Mucosa of stomach (tissue), 1 donor: ENCODE results near the gene CATSPER2.
"Not testable (repeated sequence)": the region's sequence is repeated elsewhere in the genome, so short reads cannot be mapped to it uniquely, and the experiment has no call there.

Experiments
- H3K27me3 ChIP-seq: one replicate; pipeline ENCODE4 v1.7.0; 2013; ENCODE audit warnings: mild to moderate bottlenecking, low read length; ENCODE audit not compliant: control insufficient read depth, insufficient read depth
- H3K36me3 ChIP-seq: one replicate; pipeline ENCODE4 v1.7.0; 2013; ENCODE audit warnings: low read length; ENCODE audit not compliant: control insufficient read depth, insufficient read depth
- H3K4me1 ChIP-seq: one replicate; pipeline ENCODE4 v1.7.0; 2013; ENCODE audit warnings: mild to moderate bottlenecking, low read length; ENCODE audit not compliant: control insufficient read depth, insufficient read depth
- H3K4me3 ChIP-seq: one replicate; pipeline ENCODE4 v1.7.0; 2013; ENCODE audit warnings: low read length
- H3K9ac ChIP-seq: one replicate; pipeline ENCODE4 v1.7.0; 2013; ENCODE audit warnings: mild to moderate bottlenecking, low read length, moderate library complexity
- H3K9me3 ChIP-seq: one replicate; pipeline ENCODE4 v1.7.0; 2013; ENCODE audit warnings: mild to moderate bottlenecking, low read length, moderate library complexity; ENCODE audit not compliant: control insufficient read depth
- donor health status: Pancreatic carcinoma.

The CATSPER2 gene

GRCh38 chr15:43648649-43649429 lies at the start of gene CATSPER2:
Gene CATSPER2 (minus strand): TSS chr15:43648844. CDS start chr15:43648061, 783 bp downstream.
- Histone ChIP-seq H3K9me3 (no peaks in the 10 kb centered on the region), H3K4me1 (no peaks in the 10 kb centered on the region), H3K4me3 (no peak within 1 kb of the TSS), H3K27me3 (no peaks in the 10 kb centered on the region), H3K36me3 (no peaks in the 10 kb centered on the region), H3K9ac (no peak within 1 kb of the TSS)

GRCh38 chr15:43693148-43694022 lies 44.7 kb upstream of the CATSPER2 start, which contains the start of gene CKMT1A:
Gene CKMT1A (plus strand): TSS chr15:43693859. CDS start chr15:43694051, 192 bp downstream.
- not testable (repeated sequence) for H3K27me3 ChIP-seq, H3K4me1 ChIP-seq, H3K9me3 ChIP-seq, H3K36me3 ChIP-seq, H3K9ac ChIP-seq, H3K4me3 ChIP-seq

GRCh38 chr15:43692679-43693078 lies 44.0 kb upstream of the CATSPER2 start:
- H3K27me3 ChIP-seq, H3K9ac ChIP-seq, H3K36me3 ChIP-seq, H3K9me3 ChIP-seq, H3K4me3 ChIP-seq, H3K4me1 ChIP-seq: not testable (repeated sequence)

GRCh38 chr15:43689604-43690301 lies 41.1 kb upstream of the CATSPER2 start:
- H3K36me3 ChIP-seq = not testable (repeated sequence)

GRCh38 chr15:43674175-43674574 lies 25.5 kb upstream of the CATSPER2 start:
- H3K36me3 ChIP-seq, H3K9me3 ChIP-seq: not testable (repeated sequence)

More at GRCh38 chr15:43689604-43690301, 41.1 kb upstream of the CATSPER2 start:
- H3K27me3 ChIP-seq, H3K4me3 ChIP-seq, H3K4me1 ChIP-seq, H3K9me3 ChIP-seq, H3K9ac ChIP-seq: not testable (repeated sequence)

GRCh38 chr15:43666177-43666576 lies 17.5 kb upstream of the CATSPER2 start:
- not testable (repeated sequence) for H3K9me3 ChIP-seq, H3K9ac ChIP-seq

More at GRCh38 chr15:43674175-43674574, 25.5 kb upstream of the CATSPER2 start:
- not testable (repeated sequence) for H3K4me3 ChIP-seq, H3K4me1 ChIP-seq, H3K27me3 ChIP-seq, H3K9ac ChIP-seq

GRCh38 chr15:43663333-43663732 lies 14.7 kb upstream of the CATSPER2 start:
- H3K27me3 ChIP-seq, H3K9ac ChIP-seq, H3K4me1 ChIP-seq, H3K9me3 ChIP-seq, H3K4me3 ChIP-seq, H3K36me3 ChIP-seq: not testable (repeated sequence)

More at GRCh38 chr15:43666177-43666576, 17.5 kb upstream of the CATSPER2 start:
- H3K4me3 ChIP-seq, H3K4me1 ChIP-seq, H3K36me3 ChIP-seq, H3K27me3 ChIP-seq: not testable (repeated sequence)

GRCh38 chr15:43662293-43662692 lies 13.6 kb upstream of the CATSPER2 start:
- not testable (repeated sequence) for H3K27me3 ChIP-seq, H3K4me1 ChIP-seq, H3K4me3 ChIP-seq, H3K36me3 ChIP-seq, H3K9me3 ChIP-seq, H3K9ac ChIP-seq

GRCh38 chr15:43659727-43660126 lies 11.1 kb upstream of the CATSPER2 start:
- not testable (repeated sequence) for H3K9ac ChIP-seq, H3K36me3 ChIP-seq, H3K9me3 ChIP-seq, H3K27me3 ChIP-seq, H3K4me3 ChIP-seq, H3K4me1 ChIP-seq

- not testable (repeated sequence) for H3K36me3 ChIP-seq, H3K9ac ChIP-seq, H3K9me3 ChIP-seq, H3K27me3 ChIP-seq, H3K4me3 ChIP-seq, H3K4me1 ChIP-seq
These were observed 834 bp upstream of the CATSPER2 start for GRCh38 chr15:43649430-43649926.

GRCh38 chr15:43638464-43639204 lies 10.0 kb downstream of the CATSPER2 start:
- not testable (repeated sequence) for H3K4me3 ChIP-seq, H3K9me3 ChIP-seq, H3K4me1 ChIP-seq, H3K36me3 ChIP-seq, H3K9ac ChIP-seq, H3K27me3 ChIP-seq
